HepG2 (cell line): Measurements from ENCODE around the gene CASKIN2. TPM values are rescaled to one million over a fixed set of nuclear protein-coding genes. Genes with fewer than 3 reads are reported as not detected.

Experiments used
- ATF3 ChIP-seq: sonication (generic); formaldehyde crosslinking; IDR thresholded peaks from 2 replicates; pipeline ENCODE4 v1.4.0; 2020; ENCODE audit warnings: missing genetic modification reagents
- ATF7 ChIP-seq, 2 experiments: fragments of 450-650 bp in 1 of 2; sonication (generic) in 1 of 2; formaldehyde crosslinking in 1 of 2; IDR thresholded peaks; 2 replicates each; pipeline versions ENCODE4 v1.4.0 to v1.6.1; 2016 to 2020; ENCODE audit warnings: antibody characterized with exemption in 1 of 2, mild to moderate bottlenecking in 1 of 2, missing genetic modification reagents in 1 of 2
- NFYB ChIP-seq: sonication (generic); formaldehyde crosslinking; IDR thresholded peaks from 2 replicates; pipeline ENCODE4 v1.4.0; 2020; ENCODE audit warnings: missing genetic modification reagents
- NFYC ChIP-seq: IDR thresholded peaks from 2 replicates; pipeline ENCODE4 v1.6.1; 2016; ENCODE audit warnings: missing genetic modification reagents, missing compliant biosample characterization
- SP4 ChIP-seq: sonication (generic); formaldehyde crosslinking; IDR thresholded peaks from 2 replicates; pipeline ENCODE4 v1.8.1; 2023; ENCODE audit warnings: mild to moderate bottlenecking, missing genetic modification reagents
- ZFP36 ChIP-seq: fragments of 150-350 bp; IDR thresholded peaks from 2 replicates; pipeline ENCODE4 v1.6.1; 2018; ENCODE audit warnings: borderline replicate concordance, low read length, low read depth; ENCODE audit not compliant: partially characterized antibody
- ZNF777 ChIP-seq: sonication (generic); formaldehyde crosslinking; IDR thresholded peaks from 2 replicates; pipeline ENCODE4 v1.4.0; 2020; ENCODE audit warnings: missing genetic modification reagents
- ZNF816 ChIP-seq: sonication (generic); formaldehyde crosslinking; IDR thresholded peaks from 2 replicates; pipeline ENCODE4 v1.8.0; 2022; ENCODE audit warnings: missing genetic modification reagents, mild to moderate bottlenecking, borderline replicate concordance
- polyA plus RNA-seq, 8 experiments: library from polyadenylated mRNA; depleted of rRNA in 3 of 8; stranded (reverse) in 7 of 8; unstranded in 1 of 8; fragments of >200 nt; fragmentation: Illumina TruSeq in 4 of 8; extraction: Trizol in 4 of 8; gene quantifications; 2 replicates each; pipeline versions ENCODE4 v1.2.1 to v1.2.3, GENCODE V29; 2011 to 2016; ENCODE audit warnings: low read depth in 4 of 8, missing spikeins in 1 of 8, mixed read lengths in 1 of 8; ENCODE audit not compliant: insufficient read depth in 1 of 8
- total RNA-seq, 5 experiments: library from RNA; depleted of rRNA; stranded (reverse); fragments of >200 nt; fragmentation: Illumina TruSeq; extraction: Trizol; gene quantifications; 2 replicates each; pipeline ENCODE4 v1.2.3, GENCODE V29; 2016; ENCODE audit warnings: low read depth in 1 of 5
- TF ChIP-seq, protein P1 (sequence below), 2 experiments: sonication (generic) in 1 of 2; formaldehyde crosslinking in 1 of 2; IDR thresholded peaks; 2 replicates each; pipeline versions ENCODE4 v1.4.0 to v1.6.1; 2016 to 2020; ENCODE audit warnings: borderline replicate concordance in 1 of 2, low read depth in 1 of 2, mild to moderate bottlenecking in 1 of 2, missing genetic modification reagents in 1 of 2
- TF ChIP-seq, protein P2 (sequence below): sonication (generic); formaldehyde crosslinking; IDR thresholded peaks from 2 replicates; pipeline ENCODE4 v1.5.0; 2020; ENCODE audit warnings: mild to moderate bottlenecking, missing genetic modification reagents, borderline replicate concordance

The CASKIN2 gene
- total and polyA plus RNA-seq, 2 of the 13 experiments (the other 11 are each of a cell fraction or from before 2014, with no cell fraction given) = 5.2 to 7.8 TPM

DNA sequence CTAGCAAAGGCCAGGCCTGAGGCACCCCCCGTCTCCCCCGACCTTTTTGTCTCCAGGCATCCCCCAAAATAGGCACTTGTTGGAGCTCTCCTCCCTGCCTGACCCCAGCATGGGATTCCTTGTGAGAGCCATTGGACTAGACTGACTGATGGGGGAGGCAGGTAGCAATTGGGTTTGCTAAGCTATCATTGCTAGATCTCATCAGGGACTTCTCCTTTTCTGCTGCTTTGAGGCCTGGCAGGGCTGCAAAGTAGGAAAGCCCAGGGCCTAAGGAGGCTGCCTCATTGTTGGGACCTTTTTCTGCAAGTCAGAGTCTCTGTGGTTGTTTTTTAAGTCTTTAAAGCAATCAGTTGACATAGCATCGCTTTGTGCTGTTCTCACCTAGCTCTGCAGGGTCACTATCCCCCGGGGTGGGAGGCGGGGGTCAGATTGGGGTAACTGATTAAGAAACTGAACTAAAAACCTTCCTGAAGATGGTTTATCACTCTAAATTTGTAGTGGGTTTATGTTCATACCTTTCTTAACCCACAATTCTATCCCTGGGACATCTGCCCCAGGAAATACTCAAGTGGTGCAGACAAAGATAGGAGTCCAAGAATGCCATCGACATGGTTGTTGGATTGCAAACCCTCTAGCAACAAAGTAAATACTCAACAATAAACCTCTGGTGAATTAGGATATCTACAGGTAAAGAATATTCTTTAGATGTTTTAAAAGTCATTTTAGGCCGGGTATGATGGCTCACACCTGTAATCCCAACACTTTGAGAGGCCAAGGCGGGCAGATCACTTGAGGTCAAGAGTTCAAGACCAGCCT, 38.2 kb upstream of the CASKIN2 start (continued):
- TF ChIP-seq, protein P1, sequence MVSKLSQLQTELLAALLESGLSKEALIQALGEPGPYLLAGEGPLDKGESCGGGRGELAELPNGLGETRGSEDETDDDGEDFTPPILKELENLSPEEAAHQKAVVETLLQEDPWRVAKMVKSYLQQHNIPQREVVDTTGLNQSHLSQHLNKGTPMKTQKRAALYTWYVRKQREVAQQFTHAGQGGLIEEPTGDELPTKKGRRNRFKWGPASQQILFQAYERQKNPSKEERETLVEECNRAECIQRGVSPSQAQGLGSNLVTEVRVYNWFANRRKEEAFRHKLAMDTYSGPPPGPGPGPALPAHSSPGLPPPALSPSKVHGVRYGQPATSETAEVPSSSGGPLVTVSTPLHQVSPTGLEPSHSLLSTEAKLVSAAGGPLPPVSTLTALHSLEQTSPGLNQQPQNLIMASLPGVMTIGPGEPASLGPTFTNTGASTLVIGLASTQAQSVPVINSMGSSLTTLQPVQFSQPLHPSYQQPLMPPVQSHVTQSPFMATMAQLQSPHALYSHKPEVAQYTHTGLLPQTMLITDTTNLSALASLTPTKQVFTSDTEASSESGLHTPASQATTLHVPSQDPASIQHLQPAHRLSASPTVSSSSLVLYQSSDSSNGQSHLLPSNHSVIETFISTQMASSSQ (IDR thresholded peaks at IDR 0.05; ENCODE audit: low read depth) = no peak
- TF ChIP-seq, protein P1 (CRISPR knock-in tag; IDR thresholded peaks at IDR 0.05; ENCODE audit: borderline replicate concordance) = peak; percentile 3; the same call in 1 of the 2 replicates
- TF ChIP-seq ZNF816 (CRISPR knock-in tag) = no peak
- TF ChIP-seq NFYB = no peak
- no peak for TF ChIP-seq NFYC (CRISPR knock-in tag)
- TF ChIP-seq, protein P2, sequence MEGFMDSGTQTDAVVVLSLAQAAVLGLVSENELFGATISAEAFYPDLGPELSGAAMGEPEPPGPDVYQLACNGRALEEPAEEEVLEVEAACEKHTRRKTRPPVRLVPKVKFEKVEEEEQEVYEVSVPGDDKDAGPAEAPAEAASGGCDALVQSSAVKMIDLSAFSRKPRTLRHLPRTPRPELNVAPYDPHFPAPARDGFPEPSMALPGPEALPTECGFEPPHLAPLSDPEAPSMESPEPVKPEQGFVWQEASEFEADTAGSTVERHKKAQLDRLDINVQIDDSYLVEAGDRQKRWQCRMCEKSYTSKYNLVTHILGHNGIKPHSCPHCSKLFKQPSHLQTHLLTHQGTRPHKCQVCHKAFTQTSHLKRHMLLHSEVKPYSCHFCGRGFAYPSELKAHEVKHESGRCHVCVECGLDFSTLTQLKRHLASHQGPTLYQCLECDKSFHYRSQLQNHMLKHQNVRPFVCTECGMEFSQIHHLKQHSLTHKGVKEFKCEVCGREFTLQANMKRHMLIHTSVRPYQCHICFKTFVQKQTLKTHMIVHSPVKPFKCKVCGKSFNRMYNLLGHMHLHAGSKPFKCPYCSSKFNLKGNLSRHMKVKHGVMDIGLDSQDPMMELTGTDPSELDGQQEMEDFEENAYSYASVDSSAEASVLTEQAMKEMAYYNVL (CRISPR knock-in tag) = peak; percentile 11; the same call in 1 of the 2 replicates
- TF ChIP-seq ATF7 (IDR thresholded peaks at IDR 0.05) = no peak
- TF ChIP-seq ATF7 (CRISPR knock-in tag; IDR thresholded peaks at IDR 0.05) = peak; percentile 12; the same call in 1 of the 2 replicates
- 0 out of 2 replicates have a peak, but pooled peaks have one; percentile 1 for TF ChIP-seq ZNF777 (CRISPR knock-in tag)
- peak; percentile 80 for TF ChIP-seq ZFP36
- TF ChIP-seq ATF3 (CRISPR knock-in tag) = 0 out of 2 replicates have a peak, but pooled peaks have one; percentile 16
- no peak for TF ChIP-seq SP4 (CRISPR knock-in tag)
